AG04450 (cell line): ENCODE results near the gene PPP1R2C. TPM values are rescaled to one million over a fixed set of nuclear protein-coding genes. Genes with fewer than 3 reads are reported as not detected.

Source experiments
- CTCF ChIA-PET: fragments of 300-600, 350-600 bp; formaldehyde crosslinking; extraction: SDS; loops from one replicate; lab custom pipeline; 2022; ENCODE audit warnings: antibody characterized with exemption, inconsistent platforms; lab: Charles Lee
- POLR2A ChIA-PET: fragments of 350-600 bp; formaldehyde crosslinking; extraction: SDS; loops from one replicate; lab custom pipeline; 2021; ENCODE audit warnings: antibody characterized with exemption, inconsistent platforms; lab: Yijun Ruan, JAX
- DNase-seq: peaks from one replicate; pipeline ENCODE4 v3.0.0-alpha.2; 2011; ENCODE audit warnings: low read depth, low spot score
- H3K27ac ChIP-seq: one replicate; pipeline ENCODE4 v1.5.1; 2012; ENCODE audit warnings: low read depth, low read length, control low read depth
- H3K27me3 ChIP-seq: one replicate; pipeline ENCODE4 v1.6.0; 2012; ENCODE audit warnings: low read length; ENCODE audit not compliant: control insufficient read depth, insufficient read depth
- H3K4me3 ChIP-seq: 2 replicates; pipeline ENCODE4 v1.5.1; 2011; ENCODE audit warnings: mild to moderate bottlenecking, low read depth, low read length, control low read depth
- H3K9me3 ChIP-seq: 2 replicates; pipeline ENCODE4 v1.5.1; 2012; ENCODE audit warnings: low read length; ENCODE audit not compliant: control insufficient read depth, insufficient read depth
- polyA plus RNA-seq: library from polyadenylated mRNA; depleted of rRNA; stranded (reverse); fragments of >200 nt; gene quantifications from 2 replicates; pipeline ENCODE4 v1.2.3, GENCODE V29; 2011
- TF ChIP-seq, protein P1 (sequence below): IDR thresholded peaks from 2 replicates; pipeline ENCODE4 v1.5.1; 2011; ENCODE audit warnings: low read depth, low read length, control low read depth, inconsistent platforms

PPP1R2C gene
- polyA plus RNA-seq, 1 experiment, result not detected

DNA sequence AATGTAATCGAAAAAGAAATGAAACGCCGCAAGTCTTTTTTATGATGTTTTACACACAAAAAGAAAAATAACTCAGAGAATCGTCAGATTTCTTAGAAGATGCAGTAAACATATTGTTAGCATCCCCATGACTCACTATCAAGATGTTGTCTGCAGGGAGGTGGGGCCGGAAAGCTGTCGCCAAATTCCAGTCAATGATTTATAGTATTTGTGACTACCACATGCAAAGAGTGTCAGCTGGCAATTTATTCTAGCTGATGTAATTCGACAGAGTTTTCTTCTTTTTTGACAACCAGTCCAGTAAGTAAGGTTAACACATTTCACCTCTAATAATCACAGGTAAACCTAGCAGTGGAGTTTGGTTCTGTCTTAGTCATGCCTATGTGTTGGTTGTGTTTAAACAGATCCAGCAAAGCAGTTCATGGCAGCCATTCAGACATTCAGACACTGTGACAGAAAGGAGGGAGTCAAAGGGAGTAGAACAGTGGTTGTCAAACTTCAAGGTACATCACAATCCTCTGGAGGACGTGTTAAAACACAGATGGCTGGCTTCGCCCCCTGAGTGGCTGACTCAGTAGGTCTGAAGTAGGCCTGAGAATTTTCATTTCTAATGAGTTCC, 19.8 kb upstream of the PPP1R2C start:
- no peaks in the 10 kb centered on the region for H3K27me3 ChIP-seq
- TF ChIP-seq, protein P1, sequence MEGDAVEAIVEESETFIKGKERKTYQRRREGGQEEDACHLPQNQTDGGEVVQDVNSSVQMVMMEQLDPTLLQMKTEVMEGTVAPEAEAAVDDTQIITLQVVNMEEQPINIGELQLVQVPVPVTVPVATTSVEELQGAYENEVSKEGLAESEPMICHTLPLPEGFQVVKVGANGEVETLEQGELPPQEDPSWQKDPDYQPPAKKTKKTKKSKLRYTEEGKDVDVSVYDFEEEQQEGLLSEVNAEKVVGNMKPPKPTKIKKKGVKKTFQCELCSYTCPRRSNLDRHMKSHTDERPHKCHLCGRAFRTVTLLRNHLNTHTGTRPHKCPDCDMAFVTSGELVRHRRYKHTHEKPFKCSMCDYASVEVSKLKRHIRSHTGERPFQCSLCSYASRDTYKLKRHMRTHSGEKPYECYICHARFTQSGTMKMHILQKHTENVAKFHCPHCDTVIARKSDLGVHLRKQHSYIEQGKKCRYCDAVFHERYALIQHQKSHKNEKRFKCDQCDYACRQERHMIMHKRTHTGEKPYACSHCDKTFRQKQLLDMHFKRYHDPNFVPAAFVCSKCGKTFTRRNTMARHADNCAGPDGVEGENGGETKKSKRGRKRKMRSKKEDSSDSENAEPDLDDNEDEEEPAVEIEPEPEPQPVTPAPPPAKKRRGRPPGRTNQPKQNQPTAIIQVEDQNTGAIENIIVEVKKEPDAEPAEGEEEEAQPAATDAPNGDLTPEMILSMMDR, result no peak
- POLR2A ChIA-PET, result no interaction called here
- H3K4me3 ChIP-seq, result no peak overlapping the region
- no peak for DNase-seq
- CTCF ChIA-PET, result no interaction called here
- no peaks in the 10 kb centered on the region for H3K9me3 ChIP-seq
- H3K27ac ChIP-seq, result no peak overlapping the region

DNA sequence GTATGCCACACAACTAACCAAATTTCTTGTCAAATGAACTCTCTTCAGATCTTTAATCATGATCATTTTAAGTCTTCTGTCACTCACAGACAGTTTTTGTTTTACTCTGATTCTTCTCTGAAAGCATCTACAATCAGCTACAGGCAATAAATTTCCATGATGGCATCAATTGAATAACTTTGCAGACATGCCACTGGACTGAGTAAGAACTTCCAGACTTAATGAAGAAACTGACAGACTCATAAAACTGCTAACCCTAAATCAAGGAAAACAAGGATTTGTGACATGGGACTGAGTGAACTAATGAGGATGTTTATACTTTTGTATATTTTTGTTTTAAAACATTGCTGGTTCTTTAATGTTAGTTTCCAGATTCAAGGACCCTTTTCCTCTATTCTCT, 5.5 kb upstream of the PPP1R2C start:
- POLR2A ChIA-PET, result no interaction called here

DNA sequence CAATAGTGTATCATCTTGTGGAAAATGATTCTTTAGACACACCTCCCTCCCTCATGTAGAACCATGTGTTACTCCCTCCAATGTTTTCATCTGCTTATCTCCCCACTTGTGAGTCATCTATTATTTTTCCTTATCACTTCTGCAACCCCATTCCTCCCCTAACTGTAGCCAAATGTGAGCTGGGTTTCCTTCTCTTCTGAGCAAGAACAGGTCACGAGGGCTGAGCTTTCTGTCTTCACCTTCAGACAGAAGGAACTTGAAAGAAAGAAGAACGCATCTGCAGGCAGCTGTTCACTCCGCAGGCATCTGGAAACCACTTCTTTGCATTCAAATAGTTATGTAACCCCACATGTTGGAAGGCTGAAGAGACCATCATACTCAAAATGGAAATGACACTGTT, 1.8 kb downstream of the PPP1R2C start:
- CTCF ChIA-PET, result no interaction called here
- TF ChIP-seq, protein P1, result no peak
- H3K27ac ChIP-seq, result no peak overlapping the region

More for the DNA sequence above, 5.5 kb upstream of the PPP1R2C start:
- no peaks in the 10 kb centered on the region for H3K27me3 ChIP-seq
- CTCF ChIA-PET, result no interaction called here
- H3K27ac ChIP-seq, result no peak overlapping the region
- H3K4me3 ChIP-seq, result no peak overlapping the region
- TF ChIP-seq, protein P1, result no peak
- no peaks in the 10 kb centered on the region for H3K9me3 ChIP-seq
- DNase-seq, result no peak

DNA sequence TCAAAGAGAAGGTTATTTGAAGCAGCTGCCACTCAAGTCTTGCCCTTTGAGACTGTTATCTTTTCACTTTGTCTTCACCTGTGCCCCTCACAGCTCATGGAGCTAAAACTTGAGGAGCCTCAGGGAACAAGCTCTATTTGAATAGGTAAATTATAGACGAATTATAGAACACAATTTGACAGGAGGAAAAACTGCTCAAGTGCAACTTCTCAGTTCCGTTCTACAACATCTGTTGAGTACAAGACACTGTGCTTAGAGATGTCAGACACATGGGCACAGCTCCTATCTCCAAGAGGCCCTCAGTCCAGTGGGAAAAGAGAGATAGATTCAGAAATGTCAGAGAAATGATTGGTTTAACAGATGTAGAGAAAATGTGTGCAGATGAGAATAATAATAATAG, 5.1 kb downstream of the PPP1R2C start:
- no peak for DNase-seq
- Histone ChIP-seq H3K27me3 (no peaks in the 10 kb centered on the region), H3K9me3 (peaks cover under 1% of the 10 kb centered on the region; the same call in 1 of the 2 replicates), H3K27ac (no peak overlapping the region), H3K4me3 (no peak overlapping the region)
- ChIA-PET CTCF (no interaction called here), POLR2A (no interaction called here)
- TF ChIP-seq, protein P1, result no peak

More for the DNA sequence above, 1.8 kb downstream of the PPP1R2C start:
- Histone ChIP-seq H3K27me3 (no peaks in the 10 kb centered on the region), H3K4me3 (no peak overlapping the region), H3K9me3 (peaks cover 5% of the 10 kb centered on the region; the same call in 1 of the 2 replicates)
- DNase-seq, result no peak
- POLR2A ChIA-PET, result no interaction called here

DNA sequence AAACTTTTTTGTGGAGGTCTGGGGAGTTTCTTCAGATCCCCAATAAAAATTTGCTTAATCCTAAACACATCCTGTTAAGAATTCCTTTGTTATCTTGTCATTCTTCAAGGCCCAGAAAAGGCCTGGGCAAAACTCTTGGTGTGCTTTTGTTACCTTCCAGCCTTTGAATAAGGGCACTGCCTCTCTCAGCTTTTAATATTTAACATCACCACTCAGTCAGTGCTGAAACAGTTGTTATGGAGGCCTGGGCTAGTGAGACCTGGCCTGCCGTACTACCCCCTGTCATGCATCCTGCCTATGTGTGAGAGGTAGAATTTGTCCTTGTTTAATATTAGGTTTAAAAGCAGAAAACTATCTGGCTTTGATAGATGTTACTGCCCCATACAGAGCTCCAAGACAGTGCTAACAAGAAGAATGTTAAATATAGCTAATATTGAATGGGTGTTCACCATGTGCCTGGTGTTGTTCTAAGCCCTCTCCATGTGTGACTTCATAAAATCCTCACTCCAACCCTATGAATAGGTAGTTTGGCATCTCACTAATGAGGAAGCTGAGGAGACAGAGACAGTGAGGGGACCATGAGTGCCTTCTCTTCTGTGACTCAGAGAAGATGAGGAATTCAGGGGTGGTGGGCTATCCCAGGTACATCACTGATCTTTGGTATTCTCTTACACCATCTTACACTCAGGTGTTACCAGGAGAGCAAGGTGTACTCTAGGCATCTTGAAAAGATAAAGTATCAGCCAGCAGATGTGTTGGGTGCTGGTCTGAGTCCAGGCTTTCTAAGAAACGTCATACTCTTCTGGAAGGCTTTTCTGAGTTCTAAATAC, 6.2 kb downstream of the PPP1R2C start:
- H3K9me3 ChIP-seq, result no peaks in the 10 kb centered on the region
- no peak overlapping the region for H3K4me3 ChIP-seq
- TF ChIP-seq, protein P1, result no peak
- CTCF ChIA-PET, result no interaction called here
- H3K27me3 ChIP-seq, result no peaks in the 10 kb centered on the region
- H3K27ac ChIP-seq, result no peak overlapping the region
- DNase-seq, result no peak
- POLR2A ChIA-PET, result no interaction called here
